Right ventricle myocardium superior (tissue), 1 donor: ENCODE measurements around the gene PPME1. TPM values are rescaled to one million over a fixed set of nuclear protein-coding genes. Genes with fewer than 3 reads are reported as not detected.

Experiments used
- ATAC-seq: fragments of 200-7000 bp; cut with Tn5 transposase; one replicate; pipeline ENCODE4 v1.9.1; 2020; ENCODE audit warnings: mild to moderate bottlenecking; ENCODE audit not compliant: poor library complexity
- DNase-seq: peaks from one replicate; pipeline ENCODE4 v3.0.0-alpha.2; 2020
- intact Hi-C: fragments of 100-400 bp; cut with DNase I; formaldehyde crosslinking; loops from one replicate; pipeline ENCODE4 v1.11.2; 2022
- total RNA-seq: library from RNA; stranded (reverse); fragmentation: NEBNext Ultra II Directional; extraction: Animal tissue kit (Norgen Biotek cat#: 25700); gene quantifications from one replicate; pipeline ENCODE4 v1.2.1, GENCODE V29; 2021
- donor health status: DM: no; HTN: yes; CAD: no; lungs with severe emphysema.

The PPME1 gene
- total RNA-seq, 1 donor from 2014 or later, result 24.9 TPM

- ATAC-seq, result no peak
These were observed 94.2 kb downstream of the PPME1 start for GRCh38 chr11:74265256-74265655.

GRCh38 chr11:74267014-74267413 is 95.9 kb downstream of the PPME1 start:
- intact Hi-C loops, result no loop called here
- ATAC-seq (no peak), DNase-seq (no peak)

More at GRCh38 chr11:74265256-74265655, 94.2 kb downstream of the PPME1 start:
- no peak for DNase-seq
- intact Hi-C loops, result no loop called here

GRCh38 chr11:74268456-74268855 is 97.4 kb downstream of the PPME1 start:
- no peak for DNase-seq
- intact Hi-C loops, result no loop called here
- no peak for ATAC-seq

GRCh38 chr11:74269161-74269811 is 98.2 kb downstream of the PPME1 start:
- no peak for DNase-seq
- intact Hi-C loops, result no loop called here
- ATAC-seq, result no peak

GRCh38 chr11:74272276-74272675 is 101.2 kb downstream of the PPME1 start:
- intact Hi-C loops, result no loop called here

DNA sequence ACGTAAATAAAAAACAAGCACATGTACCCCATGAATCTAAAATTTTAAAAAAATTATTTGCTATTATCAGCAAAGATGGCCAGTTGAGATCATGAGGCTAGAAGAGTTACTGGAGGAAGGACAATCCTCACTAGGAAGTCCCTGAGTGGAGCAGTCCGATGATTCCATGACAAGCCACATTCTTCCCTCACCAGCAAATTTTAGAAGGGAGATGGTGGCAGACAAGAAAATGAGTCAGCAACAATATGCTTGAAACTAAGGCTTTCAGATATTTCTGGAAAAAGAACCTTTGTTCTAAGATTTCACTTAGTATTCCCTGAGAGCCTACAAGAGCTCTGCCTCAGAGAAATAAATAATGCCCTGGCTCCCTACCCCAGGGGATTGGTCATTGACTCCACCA is 105.5 kb downstream of the PPME1 start:
- intact Hi-C loops, result no loop called here
- DNase-seq, result no peak
- no peak for ATAC-seq

More at GRCh38 chr11:74272276-74272675, 101.2 kb downstream of the PPME1 start:
- ATAC-seq (no peak), DNase-seq (no peak)

GRCh38 chr11:74278103-74278502 is 107.0 kb downstream of the PPME1 start:
- ATAC-seq (no peak), DNase-seq (no peak)
- intact Hi-C loops, result no loop called here

GRCh38 chr11:74278721-74279161 is 107.7 kb downstream of the PPME1 start:
- DNase-seq (peak; percentile 61), ATAC-seq (no peak)
- intact Hi-C loops, result no loop called here

DNA sequence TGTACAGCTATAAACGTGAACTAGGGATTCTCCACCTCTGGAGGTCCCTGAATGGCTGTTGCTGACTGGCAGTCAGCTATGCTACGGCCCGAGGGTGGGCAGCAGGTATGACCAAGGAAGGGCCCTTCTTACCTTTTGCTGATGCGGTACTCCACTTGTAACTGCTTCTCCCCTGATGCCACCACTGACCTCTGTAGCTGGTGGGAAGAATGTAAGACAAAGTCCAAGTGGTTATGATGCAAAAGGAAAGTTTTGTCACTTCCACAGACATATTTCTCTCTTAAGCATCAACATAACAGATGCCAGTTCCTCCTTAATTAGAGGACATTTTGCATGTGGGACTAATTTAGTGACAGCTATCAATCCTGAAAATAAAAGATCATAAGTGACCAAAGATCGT is 108.2 kb downstream of the PPME1 start:
- intact Hi-C loops, result no loop called here
- DNase-seq (no peak), ATAC-seq (no peak)

DNA sequence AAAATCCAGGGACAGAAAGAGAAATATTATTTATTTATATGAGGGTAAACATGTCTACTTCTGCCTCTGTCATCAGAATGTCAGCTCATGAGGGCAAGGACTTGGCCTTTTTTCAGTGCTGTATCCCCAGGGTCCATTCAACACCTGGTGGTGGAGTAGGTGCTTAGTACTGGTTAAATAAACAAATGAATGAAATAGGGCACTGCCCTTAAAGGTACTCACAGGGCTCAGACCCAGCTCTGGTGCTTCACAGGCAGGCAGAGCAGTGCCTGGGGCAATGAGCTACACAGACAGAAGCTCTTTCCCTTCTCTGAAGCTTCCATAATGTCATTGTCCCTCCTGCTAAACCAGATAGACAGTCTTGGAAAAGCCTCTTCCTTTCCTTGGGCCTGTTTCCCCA is 109.4 kb downstream of the PPME1 start:
- no peak for ATAC-seq
- DNase-seq, result no peak
- intact Hi-C loops, result no loop called here

DNA sequence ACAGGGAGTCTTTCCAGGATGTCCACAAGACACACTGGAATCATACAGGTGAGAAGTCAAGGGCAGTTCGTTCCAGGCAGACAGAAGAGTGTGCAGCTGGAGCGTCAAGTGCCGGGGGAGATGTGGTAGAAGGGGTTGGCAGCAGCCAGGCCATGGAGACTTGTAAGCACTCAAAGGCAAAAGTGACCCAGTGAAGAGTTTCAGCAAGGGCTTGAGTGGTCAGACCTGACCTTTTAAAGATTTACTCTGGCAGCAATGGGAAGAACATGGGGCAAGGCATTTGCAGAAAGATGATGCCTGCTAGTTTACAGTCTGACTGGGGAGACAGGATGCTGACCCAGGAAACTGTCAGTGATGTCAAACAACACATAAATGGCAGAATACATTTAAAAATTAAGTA is 111.3 kb downstream of the PPME1 start:
- intact Hi-C loops, result no loop called here
- no peak for ATAC-seq

DNA sequence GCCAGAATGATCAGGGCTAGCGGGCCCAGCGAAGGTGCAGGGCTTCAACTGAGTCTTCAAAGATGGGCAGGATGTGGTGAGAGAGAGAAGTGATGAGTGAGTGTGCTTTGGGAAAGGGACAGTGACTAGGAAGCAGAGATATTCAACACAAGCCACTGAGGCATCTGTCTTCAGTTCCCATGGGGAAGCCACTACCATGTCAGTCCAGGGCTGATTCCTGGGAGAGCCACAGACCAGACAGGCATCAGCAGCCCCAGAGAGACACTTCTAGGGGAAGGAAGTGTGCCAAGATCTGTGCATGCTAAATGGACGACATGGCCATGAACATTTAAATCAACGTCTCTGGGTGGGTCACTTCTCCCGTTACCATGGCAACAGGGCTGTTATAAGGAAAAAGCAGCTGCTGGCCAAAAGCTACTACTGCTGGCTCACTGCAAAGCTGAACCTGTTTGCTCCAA is 111.9 kb downstream of the PPME1 start:
- intact Hi-C loops, result no loop called here
- DNase-seq (no peak), ATAC-seq (no peak)

More for the DNA sequence above, 111.3 kb downstream of the PPME1 start:
- no peak for DNase-seq

- DNase-seq (no peak), ATAC-seq (no peak)
- intact Hi-C loops, result no loop called here
These were observed 112.6 kb downstream of the PPME1 start for GRCh38 chr11:74283580-74284180.

DNA sequence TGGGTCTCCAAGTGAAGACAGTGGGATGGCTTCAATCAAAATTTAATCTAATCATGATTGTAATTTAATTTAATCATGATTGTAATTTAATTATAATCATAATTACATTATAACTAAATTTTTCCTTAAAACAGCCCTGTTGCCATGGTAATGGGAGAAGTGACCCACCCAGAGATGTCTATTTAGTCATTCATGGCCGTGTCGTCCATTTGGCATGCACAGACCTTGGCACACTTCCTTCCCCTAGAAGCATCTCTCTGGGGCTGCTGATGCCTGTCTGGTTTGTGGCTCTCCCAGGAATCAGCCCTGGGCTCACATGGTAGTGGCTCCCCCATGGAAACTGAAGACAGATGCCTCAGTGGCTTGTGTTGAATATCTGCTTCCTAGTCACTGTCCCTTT is 113.4 kb downstream of the PPME1 start:
- no peak for DNase-seq
- no peak for ATAC-seq
- intact Hi-C loops, result no loop called here

- DNase-seq (no peak), ATAC-seq (no peak)
- intact Hi-C loops, result no loop called here
These were observed 117.1 kb downstream of the PPME1 start for GRCh38 chr11:74288161-74288560.

GRCh38 chr11:74288911-74289310 is 117.8 kb downstream of the PPME1 start:
- no peak for ATAC-seq
- intact Hi-C loops, result no loop called here

DNA sequence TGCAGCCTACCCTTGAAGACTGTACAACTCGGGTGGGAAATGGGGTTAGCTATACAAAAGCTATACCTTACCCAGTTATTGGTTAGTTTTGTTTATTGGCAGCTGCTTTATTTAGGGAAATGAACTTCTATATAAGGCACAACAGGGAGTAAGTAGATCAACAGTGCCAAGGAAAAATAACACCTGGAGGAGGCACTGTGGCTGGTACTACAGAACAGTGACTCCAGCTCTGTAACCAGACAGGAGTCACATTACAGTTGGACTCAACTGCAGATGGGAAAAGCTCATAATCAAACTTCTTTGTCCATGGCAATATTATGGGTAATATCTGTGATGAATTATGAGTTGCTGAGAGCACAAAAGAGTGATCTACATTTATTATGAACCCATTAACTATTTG is 126.4 kb downstream of the PPME1 start:
- intact Hi-C loops, result no loop called here
- ATAC-seq (no peak), DNase-seq (no peak)

More at GRCh38 chr11:74288911-74289310, 117.8 kb downstream of the PPME1 start:
- DNase-seq, result no peak

- DNase-seq (no peak), ATAC-seq (no peak)
- intact Hi-C loops, result no loop called here
These were observed 127.9 kb downstream of the PPME1 start for GRCh38 chr11:74299015-74299414.
